NCI-H2196 (cell line): ENCODE results near the gene SMARCD3.

Experiments
- DNase-seq: peaks from one replicate; lab custom pipeline; 2025; ENCODE audit not compliant: unreplicated experiment; lab: John Stamatoyannopoulos, UW

SMARCD3 gene

DNA sequence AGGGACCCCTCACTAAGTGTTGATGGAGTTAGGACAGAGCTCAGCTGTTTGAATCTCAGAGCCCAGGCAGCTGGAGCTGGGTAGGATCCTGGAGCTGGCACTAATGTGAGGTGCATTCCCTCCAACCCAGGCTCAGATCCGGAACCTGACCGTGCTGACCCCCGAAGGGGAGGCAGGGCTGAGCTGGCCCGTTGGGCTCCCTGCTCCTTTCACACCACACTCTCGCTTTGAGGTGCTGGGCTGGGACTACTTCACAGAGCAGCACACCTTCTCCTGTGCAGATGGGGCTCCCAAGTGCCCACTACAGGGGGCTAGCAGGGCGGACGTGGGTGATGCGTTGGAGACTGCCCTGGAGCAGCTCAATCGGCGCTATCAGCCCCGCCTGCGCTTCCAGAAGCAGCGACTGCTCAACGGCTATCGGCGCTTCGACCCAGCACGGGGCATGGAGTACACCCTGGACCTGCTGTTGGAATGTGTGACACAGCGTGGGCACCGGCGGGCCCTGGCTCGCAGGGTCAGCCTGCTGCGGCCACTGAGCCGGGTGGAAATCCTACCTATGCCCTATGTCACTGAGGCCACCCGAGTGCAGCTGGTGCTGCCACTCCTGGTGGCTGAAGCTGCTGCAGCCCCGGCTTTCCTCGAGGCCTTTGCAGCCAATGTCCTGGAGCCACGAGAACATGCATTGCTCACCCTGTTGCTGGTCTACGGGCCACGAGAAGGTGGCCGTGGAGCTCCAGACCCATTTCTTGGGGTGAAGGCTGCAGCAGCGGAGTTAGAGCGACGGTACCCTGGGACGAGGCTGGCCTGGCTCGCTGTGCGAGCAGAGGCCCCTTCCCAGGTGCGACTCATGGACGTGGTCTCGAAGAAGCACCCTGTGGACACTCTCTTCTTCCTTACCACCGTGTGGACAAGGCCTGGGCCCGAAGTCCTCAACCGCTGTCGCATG, 11.0 kb downstream of the SMARCD3 start:
- DNase-seq: no peak

DNA sequence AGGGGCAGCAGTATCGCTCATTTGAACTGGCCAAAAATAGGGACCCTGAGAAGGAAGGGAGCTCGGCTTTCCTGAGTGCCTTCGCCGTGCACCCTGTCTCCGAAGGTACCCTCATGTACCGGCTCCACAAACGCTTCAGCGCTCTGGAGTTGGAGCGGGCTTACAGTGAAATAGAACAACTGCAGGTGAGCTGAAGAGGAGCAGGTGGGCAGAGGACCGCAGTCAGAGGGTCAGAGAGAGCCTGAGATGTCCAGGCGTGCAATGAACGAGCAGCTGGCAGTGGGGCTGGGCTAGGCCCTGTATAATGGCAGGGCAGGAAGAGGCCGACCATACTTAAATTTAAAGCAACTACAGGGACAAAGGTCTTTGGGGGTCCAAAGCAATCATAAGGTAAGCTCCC, 12.1 kb downstream of the SMARCD3 start:
- DNase-seq: no peak

DNA sequence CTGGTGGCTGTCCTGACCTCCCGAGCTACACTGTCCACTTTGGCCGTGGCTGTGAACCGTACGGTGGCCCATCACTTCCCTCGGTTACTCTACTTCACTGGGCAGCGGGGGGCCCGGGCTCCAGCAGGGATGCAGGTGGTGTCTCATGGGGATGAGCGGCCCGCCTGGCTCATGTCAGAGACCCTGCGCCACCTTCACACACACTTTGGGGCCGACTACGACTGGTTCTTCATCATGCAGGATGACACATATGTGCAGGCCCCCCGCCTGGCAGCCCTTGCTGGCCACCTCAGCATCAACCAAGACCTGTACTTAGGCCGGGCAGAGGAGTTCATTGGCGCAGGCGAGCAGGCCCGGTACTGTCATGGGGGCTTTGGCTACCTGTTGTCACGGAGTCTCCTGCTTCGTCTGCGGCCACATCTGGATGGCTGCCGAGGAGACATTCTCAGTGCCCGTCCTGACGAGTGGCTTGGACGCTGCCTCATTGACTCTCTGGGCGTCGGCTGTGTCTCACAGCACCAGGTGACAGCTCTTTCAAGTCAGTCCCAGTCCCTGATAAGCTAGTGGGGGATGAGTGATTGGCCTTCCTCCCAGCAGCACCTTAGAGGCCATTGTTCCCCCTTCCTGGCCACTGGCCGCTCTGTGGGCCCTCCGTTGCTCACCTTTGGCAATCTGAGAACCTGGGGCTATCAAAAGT, 13.3 kb downstream of the SMARCD3 start:
- DNase-seq: no peak

DNA sequence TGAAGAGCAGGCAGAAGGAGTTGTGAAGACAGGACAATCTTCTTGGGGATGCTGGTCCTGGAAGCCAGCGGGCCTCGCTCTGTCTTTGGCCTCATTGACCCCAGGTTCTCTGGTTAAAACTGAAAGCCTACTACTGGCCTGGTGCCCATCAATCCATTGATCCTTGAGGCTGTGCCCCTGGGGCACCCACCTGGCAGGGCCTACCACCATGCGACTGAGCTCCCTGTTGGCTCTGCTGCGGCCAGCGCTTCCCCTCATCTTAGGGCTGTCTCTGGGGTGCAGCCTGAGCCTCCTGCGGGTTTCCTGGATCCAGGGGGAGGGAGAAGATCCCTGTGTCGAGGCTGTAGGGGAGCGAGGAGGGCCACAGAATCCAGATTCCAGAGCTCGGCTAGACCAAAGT, 14.7 kb downstream of the SMARCD3 start:
- DNase-seq: no peak

DNA sequence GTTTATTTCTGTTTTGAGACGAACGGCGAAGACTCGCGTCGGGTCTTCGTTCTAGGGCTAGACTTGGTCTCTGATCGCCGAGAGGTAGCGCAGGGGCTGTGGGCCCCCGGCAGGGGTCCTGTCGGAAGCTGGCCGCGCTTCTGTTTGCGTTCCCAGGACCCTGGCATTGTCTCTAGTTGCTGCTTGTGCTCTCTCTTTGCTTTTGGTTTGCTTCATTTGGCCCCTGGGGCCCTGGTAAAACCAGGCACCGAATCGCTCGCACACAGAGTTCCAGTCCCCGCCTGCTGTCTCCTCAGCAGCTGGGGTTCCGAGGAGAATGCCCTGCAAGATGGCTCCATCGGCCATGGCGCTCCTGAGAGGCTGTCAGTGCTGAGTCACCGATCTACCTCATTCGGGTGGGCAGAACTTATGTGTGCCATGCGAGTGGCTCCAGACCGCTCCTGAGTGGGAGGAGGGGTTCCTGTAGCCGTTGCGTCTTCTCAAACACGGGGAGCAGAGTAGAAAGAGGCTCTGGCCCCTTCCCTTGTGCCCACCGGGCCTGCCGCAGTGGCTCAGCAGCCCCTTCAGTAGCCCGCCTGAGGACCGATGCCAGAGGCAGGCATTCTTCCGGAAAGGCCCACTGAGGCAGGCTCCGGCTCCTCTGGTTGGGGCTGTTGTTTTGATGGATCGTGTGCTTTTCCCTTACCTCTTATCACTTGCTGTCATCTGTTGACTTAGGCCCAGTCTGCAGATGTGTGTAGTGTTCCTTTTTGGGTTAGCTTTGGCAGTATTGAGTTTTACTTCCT, 15.4 kb downstream of the SMARCD3 start:
- no peak for DNase-seq

- DNase-seq: peak; percentile 72
Observed at GRCh38 chr7:151232091-151232916, 16.2 kb downstream of the SMARCD3 start, which contains the start of gene CHPF2. Gene CHPF2, plus strand, starts transcription at chr7:151232483. Its CDS starts 1,529 bp downstream, at chr7:151234012.

- no peak for DNase-seq
Observed at GRCh38 chr7:151231080-151231479, 17.4 kb downstream of the SMARCD3 start.

DNA sequence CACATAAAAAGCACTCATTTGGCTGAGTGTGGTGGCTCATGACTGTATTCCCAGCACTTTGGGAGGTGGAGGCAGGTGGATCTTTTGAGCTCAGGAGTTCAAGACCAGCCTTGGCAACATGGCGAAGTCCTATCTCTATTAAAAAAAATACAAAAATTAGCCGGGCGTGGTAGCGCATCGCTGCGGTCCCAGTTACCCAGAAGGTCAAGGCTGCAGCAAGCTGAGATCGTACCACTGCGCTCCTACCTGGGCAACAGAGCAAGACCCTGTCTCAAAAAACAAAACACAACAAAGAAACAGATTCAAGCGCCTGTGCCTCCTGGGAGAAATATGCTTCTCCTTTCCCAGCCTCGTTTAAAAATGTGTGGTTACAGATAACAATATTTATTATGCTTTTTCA, 19.2 kb downstream of the SMARCD3 start:
- DNase-seq: no peak

- no peak for DNase-seq
Observed at GRCh38 chr7:151228024-151228866, 20.2 kb downstream of the SMARCD3 start.

- DNase-seq: peak; percentile 92
Observed at GRCh38 chr7:151226875-151227782, 21.4 kb downstream of the SMARCD3 start, which contains the start of gene ABCF2. Gene ABCF2, minus strand, starts transcription at chr7:151227205. Its CDS starts 747 bp downstream, at chr7:151226458.

DNA sequence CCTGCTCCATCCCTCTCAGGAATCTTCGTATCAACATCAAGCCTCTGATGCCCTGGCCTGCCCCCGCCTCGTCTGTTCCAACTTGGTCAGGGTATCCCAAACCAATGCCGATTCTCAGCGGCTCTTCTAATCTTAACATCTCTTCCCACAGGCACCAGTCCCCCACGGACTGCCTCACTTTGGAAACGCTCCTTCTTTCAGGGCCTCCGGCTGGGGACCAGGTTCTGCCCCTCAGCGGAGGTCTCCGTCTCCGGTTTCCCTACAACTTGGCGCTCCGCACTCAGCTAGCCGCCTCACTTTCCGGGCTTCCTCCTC, 22.0 kb downstream of the SMARCD3 start:
- no peak for DNase-seq

DNA sequence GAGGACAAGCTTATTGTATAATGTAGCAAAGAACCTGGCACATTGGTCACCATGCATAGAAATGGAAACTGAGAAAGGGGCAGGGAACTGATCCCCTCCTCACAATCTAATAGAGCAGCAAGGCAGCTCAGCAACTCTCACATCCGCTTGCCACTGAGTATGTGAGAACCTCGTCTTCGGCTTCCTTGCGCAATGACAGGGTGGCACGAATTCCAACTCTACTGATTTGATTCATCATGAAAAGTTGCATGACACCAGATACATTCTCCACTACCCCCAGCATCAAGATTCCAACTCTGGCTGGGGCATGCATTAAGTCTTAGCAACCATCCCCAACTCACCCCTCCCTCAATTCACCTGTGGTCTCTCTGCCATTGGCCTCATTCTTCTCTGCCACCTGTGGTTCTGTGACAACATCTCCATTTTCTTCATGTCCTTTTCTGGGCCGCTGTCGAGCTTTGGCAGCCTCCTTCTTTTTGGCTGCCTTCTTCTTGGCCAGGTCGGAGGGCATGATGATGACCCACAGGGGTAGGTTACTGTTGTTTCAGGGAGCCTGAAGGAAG, 22.5 kb downstream of the SMARCD3 start:
- no peak for DNase-seq

- no peak for DNase-seq
Observed at GRCh38 chr7:151223728-151224127, 24.8 kb downstream of the SMARCD3 start.

DNA sequence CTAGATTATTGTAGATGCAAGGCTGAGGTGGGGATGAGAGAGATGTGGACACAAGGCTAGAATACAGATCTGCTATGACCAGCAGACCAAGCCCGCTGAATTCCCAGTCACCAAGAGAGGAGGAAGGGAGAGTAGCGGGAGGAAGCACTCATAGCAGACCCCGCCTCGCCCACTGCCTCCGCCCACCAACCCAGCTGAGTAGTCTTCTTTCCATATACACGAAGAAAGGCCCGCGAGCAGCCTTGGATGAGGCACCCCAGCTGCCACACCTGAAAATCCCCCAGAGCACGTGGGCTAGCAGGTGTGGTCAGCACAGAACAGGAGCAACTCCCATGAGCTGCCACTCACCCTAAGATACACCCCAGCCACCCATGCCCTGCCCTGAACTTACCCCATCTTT, 30.3 kb downstream of the SMARCD3 start:
- no peak for DNase-seq

GRCh38 chr7:151215396-151215795, 33.1 kb downstream of the SMARCD3 start:
- no peak for DNase-seq

DNA sequence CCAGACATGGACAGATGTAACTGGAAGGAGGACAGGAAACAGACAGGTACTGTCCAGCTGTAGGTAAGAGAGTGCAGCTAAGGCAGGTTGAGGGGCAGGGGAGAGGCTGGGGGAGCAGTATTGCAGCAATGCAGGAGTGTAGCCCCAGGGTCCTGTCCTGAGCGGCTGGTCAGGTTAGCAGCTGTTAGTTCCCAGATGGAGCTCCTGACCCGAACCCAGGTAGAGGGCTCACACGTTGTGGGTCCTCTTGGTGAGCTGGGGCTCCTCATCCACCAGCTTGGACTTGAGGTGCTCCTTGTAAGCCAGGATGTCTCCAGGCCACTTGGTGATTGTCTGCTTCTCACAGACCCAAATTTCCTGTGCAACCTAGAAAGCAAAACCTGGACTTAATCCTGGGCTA, 34.7 kb downstream of the SMARCD3 start:
- no peak for DNase-seq

GRCh38 chr7:151212626-151213025, 35.9 kb downstream of the SMARCD3 start:
- no peak for DNase-seq

GRCh38 chr7:151211155-151211772, 37.2 kb downstream of the SMARCD3 start:
- DNase-seq: no peak
